GM21381 (cell line): ENCODE results near the gene DAPP1.

Source experiments
- ATAC-seq: cut with Tn5 transposase; IDR thresholded peaks from one replicate; pipeline ENCODE4 v1.9.1; 2021; ENCODE audit warnings: mild to moderate bottlenecking, moderate library complexity; ENCODE audit not compliant: unreplicated experiment

DAPP1 gene

GRCh38 chr4:99893839-99894160 lies 77.2 kb downstream of the DAPP1 start:
- ATAC-seq = no peak

- ATAC-seq = peak; percentile 99
Observed at GRCh38 chr4:99894161-99894997, 77.8 kb downstream of the DAPP1 start, which contains the start of gene LAMTOR3. Gene LAMTOR3 (minus strand): TSS chr4:99894427. CDS start chr4:99893963, 464 bp downstream.

- ATAC-seq = no peak
Observed at GRCh38 chr4:99894998-99895397, 78.4 kb downstream of the DAPP1 start.

- ATAC-seq = no peak
Observed at GRCh38 chr4:99915449-99915848, 98.8 kb downstream of the DAPP1 start.

- no peak for ATAC-seq
Observed at GRCh38 chr4:99917575-99917974, 100.9 kb downstream of the DAPP1 start.

- ATAC-seq = no peak
Observed at GRCh38 chr4:99918656-99919055, 102.0 kb downstream of the DAPP1 start.
